ENCODE measurements around the gene CELSR1. TPM values are rescaled to one million over a fixed set of nuclear protein-coding genes. Genes with fewer than 3 reads are reported as not detected.

The CELSR1 gene
- total RNA-seq, 1 experiment from 2014 or later: 22.6 TPM

DNA sequence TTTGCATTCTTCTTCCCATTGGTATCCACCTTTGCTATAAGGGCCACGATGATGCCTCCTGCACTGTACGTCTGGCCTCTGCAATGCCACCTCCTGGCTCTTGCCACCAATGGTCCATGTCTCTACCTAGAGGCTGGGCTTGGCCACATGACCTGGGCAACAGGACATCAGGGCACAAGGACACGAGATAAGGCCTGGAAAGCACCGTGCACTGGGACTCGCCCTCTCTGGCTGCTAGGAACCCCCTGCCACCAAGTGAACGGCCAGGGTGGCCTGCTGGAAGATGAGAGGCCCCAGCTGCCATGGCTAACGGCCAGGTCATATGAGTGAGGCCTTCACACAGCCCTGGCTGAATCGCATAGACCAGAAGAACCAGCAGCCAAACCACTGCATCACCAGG, 114.5 kb downstream of the CELSR1 start:
- Mint-ChIP-seq H3K36me3 (ENCODE audit: insufficient read depth in 1 of 3, low read depth in 3 of 3) (peaks cover 2 to 20% (median 9%) of the 10 kb centered on the region in 3 experiments; a peak in 6 of 7 replicates), H3K27me3 (ENCODE audit: low read depth) (no peaks in the 10 kb centered on the region; the same call in 1 of the 2 replicates), H3K9me3 (peaks cover 3 to 14% of the 10 kb centered on the region in 2 experiments; a peak in 2 of 5 replicates), H3K4me1 (no peaks in the 10 kb centered on the region), H3K4me3 (no peak overlapping the region), H3K27ac (no peak overlapping the region; a peak in 1 of 7 replicates)
- Histone ChIP-seq H3K9me3 (ENCODE audit: control insufficient read depth, low read depth, low read length) (no peaks in the 10 kb centered on the region), H4K5ac (ENCODE audit: insufficient read length, low read depth, low read length) (no peak overlapping the region), H3K4me2 (ENCODE audit: insufficient read depth, insufficient read length, low read length) (no peak overlapping the region), H3K23me2 (ENCODE audit: insufficient read length, low read depth, low read length, poor library complexity, severe bottlenecking) (no peaks in the 10 kb centered on the region), H3K79me2 (ENCODE audit: insufficient read depth, low read length) (no peaks in the 10 kb centered on the region), H3K27me3 (ENCODE audit: insufficient read depth, low read length) (no peaks in the 10 kb centered on the region), H2BK20ac (ENCODE audit: low read depth, low read length, poor library complexity, severe bottlenecking) (no peak overlapping the region), H3T11ph (ENCODE audit: low read length) (no peak overlapping the region), H3K23ac (ENCODE audit: insufficient read length, low read depth, low read length) (no peak overlapping the region), H3K4ac (ENCODE audit: low read depth, low read length) (no peak overlapping the region), H3K79me1 (ENCODE audit: insufficient read depth, low read depth, low read length, poor library complexity, severe bottlenecking) (no peaks in the 10 kb centered on the region), H4K8ac (replicated peaks; ENCODE audit: insufficient read length, low read depth, low read length) (no peak overlapping the region), H4K20me1 (ENCODE audit: control insufficient read depth, insufficient read depth, insufficient read length) (no peaks in the 10 kb centered on the region), H2BK15ac (ENCODE audit: low read depth, low read length) (no peak overlapping the region), H3K27ac (ENCODE audit: insufficient read length, low read depth, low read length) (no peak overlapping the region), H3K14ac (ENCODE audit: insufficient read depth, low read length) (no peak overlapping the region), H2BK120ac (ENCODE audit: low read depth, low read length, poor library complexity, severe bottlenecking) (no peak overlapping the region), H3K56ac (ENCODE audit: insufficient read length, low read depth, low read length) (no peak overlapping the region), H2BK12ac (ENCODE audit: insufficient read length, low read depth, low read length) (no peak overlapping the region), H3K9ac (ENCODE audit: extremely low read depth, insufficient read length, low read length) (no peak overlapping the region), H3K18ac (ENCODE audit: insufficient read length, low read depth, low read length) (no peak overlapping the region), H2AFZ (ENCODE audit: low read length) (no peak overlapping the region), H2AK5ac (ENCODE audit: insufficient read length, low read length) (no peak overlapping the region), H4K91ac (ENCODE audit: insufficient read length, low read depth, low read length) (no peak overlapping the region), H3K4me1 (ENCODE audit: insufficient read depth, low read length) (no peaks in the 10 kb centered on the region), H2BK5ac (ENCODE audit: insufficient read length, low read length) (no peak overlapping the region)
- no peak for DNase-seq
- TF ChIP-seq, protein P1, sequence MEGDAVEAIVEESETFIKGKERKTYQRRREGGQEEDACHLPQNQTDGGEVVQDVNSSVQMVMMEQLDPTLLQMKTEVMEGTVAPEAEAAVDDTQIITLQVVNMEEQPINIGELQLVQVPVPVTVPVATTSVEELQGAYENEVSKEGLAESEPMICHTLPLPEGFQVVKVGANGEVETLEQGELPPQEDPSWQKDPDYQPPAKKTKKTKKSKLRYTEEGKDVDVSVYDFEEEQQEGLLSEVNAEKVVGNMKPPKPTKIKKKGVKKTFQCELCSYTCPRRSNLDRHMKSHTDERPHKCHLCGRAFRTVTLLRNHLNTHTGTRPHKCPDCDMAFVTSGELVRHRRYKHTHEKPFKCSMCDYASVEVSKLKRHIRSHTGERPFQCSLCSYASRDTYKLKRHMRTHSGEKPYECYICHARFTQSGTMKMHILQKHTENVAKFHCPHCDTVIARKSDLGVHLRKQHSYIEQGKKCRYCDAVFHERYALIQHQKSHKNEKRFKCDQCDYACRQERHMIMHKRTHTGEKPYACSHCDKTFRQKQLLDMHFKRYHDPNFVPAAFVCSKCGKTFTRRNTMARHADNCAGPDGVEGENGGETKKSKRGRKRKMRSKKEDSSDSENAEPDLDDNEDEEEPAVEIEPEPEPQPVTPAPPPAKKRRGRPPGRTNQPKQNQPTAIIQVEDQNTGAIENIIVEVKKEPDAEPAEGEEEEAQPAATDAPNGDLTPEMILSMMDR (conservative IDR thresholded peaks at IDR 0.05): no peak
- no CpG with 5 or more reads among the region's 8 CpGs for WGBS (ENCODE audit: extremely low coverage, insufficient read length, low lambda C conversion rate)

Data from H9 (cell line).